HG03097 (cell line): ENCODE results near the gene EGLN2.
"Not testable (repeated sequence)": the region's sequence is repeated elsewhere in the genome, so short reads cannot be mapped to it uniquely, and the experiment has no call there.

Source experiments
- ATAC-seq: cut with Tn5 transposase; IDR thresholded peaks from one replicate; pipeline ENCODE4 v1.9.1; 2021; ENCODE audit not compliant: unreplicated experiment, low FRiP score

Gene EGLN2

GRCh38 chr19:40838477-40838876 is 39.5 kb downstream of the EGLN2 start:
- not testable (repeated sequence) for ATAC-seq

- ATAC-seq = not testable (repeated sequence)
These were observed 43.0 kb downstream of the EGLN2 start for GRCh38 chr19:40842012-40842411.

GRCh38 chr19:40842997-40843652 is 44.1 kb downstream of the EGLN2 start:
- ATAC-seq = not testable (repeated sequence)

- not testable (repeated sequence) for ATAC-seq
These were observed 44.7 kb downstream of the EGLN2 start for GRCh38 chr19:40843653-40844052.

DNA sequence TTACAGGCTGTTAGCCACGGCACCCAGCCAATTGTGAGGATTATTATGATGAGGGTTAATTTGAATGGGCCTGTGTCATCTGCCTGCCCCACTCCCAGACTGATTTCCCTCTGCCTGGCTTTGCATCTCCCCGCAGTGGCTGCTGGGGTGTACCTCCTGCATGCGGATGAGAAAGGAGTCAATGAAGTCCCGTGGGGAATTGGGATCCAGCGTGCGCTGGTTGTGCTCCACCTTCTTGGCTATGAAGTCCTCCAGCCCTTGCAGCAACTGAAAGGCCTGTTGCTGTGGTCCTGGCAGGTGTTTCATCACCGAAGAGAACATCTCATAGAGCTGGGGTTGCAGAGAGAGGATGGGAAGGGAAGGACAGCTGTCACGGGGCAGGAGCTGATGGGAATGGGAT is 47.7 kb downstream of the EGLN2 start:
- ATAC-seq = not testable (repeated sequence)

GRCh38 chr19:40850277-40850676 is 51.3 kb downstream of the EGLN2 start, which contains the start of gene CYP2A6:
Gene CYP2A6, minus strand, starts transcription at chr19:40850447. Its CDS starts 21 bp downstream, at chr19:40850426.
- ATAC-seq = not testable (repeated sequence)

DNA sequence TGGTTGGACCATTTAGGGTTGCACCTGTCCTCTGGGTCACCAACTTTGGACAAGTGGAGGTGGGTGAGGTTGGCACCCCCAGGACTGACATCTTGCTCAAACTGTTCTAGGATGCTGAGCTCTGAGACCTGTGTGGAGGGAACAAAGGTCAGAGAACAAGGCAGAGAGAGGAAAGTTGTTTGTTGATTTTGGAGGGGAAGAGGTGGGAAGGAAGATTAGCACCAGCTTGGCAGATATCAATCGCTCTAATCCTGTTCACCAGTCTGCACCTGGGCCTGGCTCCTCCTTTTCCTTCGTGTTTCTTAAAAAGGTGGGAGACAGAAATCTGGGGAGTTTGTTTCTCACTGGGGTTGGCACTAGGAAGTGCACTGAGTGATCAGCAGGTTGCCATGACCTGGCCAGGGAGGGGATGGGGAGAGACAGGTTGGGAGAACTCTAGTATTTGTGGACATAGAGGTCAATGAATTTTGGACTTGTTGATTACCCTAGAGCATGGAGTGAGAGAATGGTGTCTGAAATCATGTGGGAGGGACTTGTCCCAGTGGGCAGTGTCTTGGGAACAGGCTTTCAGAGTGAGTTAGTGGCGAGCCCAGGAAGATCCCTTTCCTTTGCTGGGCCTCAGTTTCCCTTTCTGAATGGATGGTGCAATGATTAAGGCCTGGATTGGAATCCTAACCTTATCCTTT is 53.6 kb downstream of the EGLN2 start:
- not testable (repeated sequence) for ATAC-seq
